ENCODE data around the gene CDC26. TPM values are rescaled to one million over a fixed set of nuclear protein-coding genes. Genes with fewer than 3 reads are reported as not detected.
"Not testable (repeated sequence)": the region's sequence is repeated elsewhere in the genome, so short reads cannot be mapped to it uniquely, and the experiment has no call there.

The CDC26 gene
- total RNA-seq, 1 donor from 2014 or later = 37.5 TPM

GRCh38 chr9:113296247-113296646 is 20.9 kb upstream of the CDC26 start:
- intact Hi-C loops (cut with micrococcal nuclease) = not testable (repeated sequence)

GRCh38 chr9:113293285-113293878 is 18.0 kb upstream of the CDC26 start:
- intact Hi-C loops (cut with micrococcal nuclease) = no loop called here

- intact Hi-C loops (cut with micrococcal nuclease) = no loop called here
Observed at GRCh38 chr9:113290052-113290607, 14.8 kb upstream of the CDC26 start.

GRCh38 chr9:113289091-113289490 is 13.7 kb upstream of the CDC26 start:
- intact Hi-C loops (cut with micrococcal nuclease) = no loop called here

- intact Hi-C loops (cut with micrococcal nuclease) = no loop called here
Observed at GRCh38 chr9:113281356-113281755, 6.0 kb upstream of the CDC26 start.

GRCh38 chr9:113278840-113279239 is 3.5 kb upstream of the CDC26 start:
- intact Hi-C loops (cut with micrococcal nuclease) = loop anchor here (5.0 to 10.0 kb wide), 2 partner anchors 1093 to 1614 kb away; partner anchors contain the start of gene GNG10

- intact Hi-C loops (cut with micrococcal nuclease) = loop anchor here (1.0 to 10.0 kb wide), 18 partner anchors 35 to 1792 kb away; partner anchors contain the start of genes ALAD, C9orf43, DNAJC25 and FKBP15
Observed at GRCh38 chr9:113274474-113275156, 757 bp downstream of the CDC26 start.

GRCh38 chr9:113269871-113270270 is 5.5 kb downstream of the CDC26 start:
- intact Hi-C loops (cut with micrococcal nuclease) = loop anchor here (10.0 kb wide), 1 partner anchor 1605 kb away; the partner anchor contains the start of gene GNG10

GRCh38 chr9:113269355-113269754 is 6.0 kb downstream of the CDC26 start:
- intact Hi-C loops (cut with micrococcal nuclease) = no loop called here

GRCh38 chr9:113267911-113268566 is 7.3 kb downstream of the CDC26 start:
- intact Hi-C loops (cut with micrococcal nuclease) = no loop called here

- intact Hi-C loops (cut with micrococcal nuclease) = no loop called here
Observed at GRCh38 chr9:113266174-113266573, 9.2 kb downstream of the CDC26 start.

GRCh38 chr9:113261917-113262671 is 13.3 kb downstream of the CDC26 start:
- intact Hi-C loops (cut with micrococcal nuclease) = no loop called here

- intact Hi-C loops (cut with micrococcal nuclease) = no loop called here
Observed at GRCh38 chr9:113258282-113258681, 17.1 kb downstream of the CDC26 start.

- intact Hi-C loops (cut with micrococcal nuclease) = no loop called here
Observed at GRCh38 chr9:113257863-113258262, 17.5 kb downstream of the CDC26 start.

GRCh38 chr9:113255438-113255837 is 19.9 kb downstream of the CDC26 start:
- intact Hi-C loops (cut with micrococcal nuclease) = no loop called here

GRCh38 chr9:113254991-113255390 is 20.4 kb downstream of the CDC26 start:
- intact Hi-C loops (cut with micrococcal nuclease) = no loop called here

- intact Hi-C loops (cut with micrococcal nuclease) = no loop called here
Observed at GRCh38 chr9:113250807-113251206, 24.6 kb downstream of the CDC26 start.

- intact Hi-C loops (cut with micrococcal nuclease) = not testable (repeated sequence)
Observed at GRCh38 chr9:113249661-113250060, 25.7 kb downstream of the CDC26 start.

- intact Hi-C loops (cut with micrococcal nuclease) = no loop called here
Observed at GRCh38 chr9:113247640-113248039, 27.7 kb downstream of the CDC26 start.

GRCh38 chr9:113246928-113247327 is 28.4 kb downstream of the CDC26 start:
- intact Hi-C loops (cut with micrococcal nuclease) = no loop called here

GRCh38 chr9:113245894-113246293 is 29.5 kb downstream of the CDC26 start:
- intact Hi-C loops (cut with micrococcal nuclease) = no loop called here

All from T-helper 1 cell treated with Interleukin-12 subunit alpha and Interleukin-12 subunit beta and Interleukin-4 antibody, amounts not matched to agents 30 ng/mL and 1 ng/mL, for 36 hours (primary cell).